Gastrocnemius medialis (tissue), 4 donors: Measurements from ENCODE around the gene KCNC2.

Experiments used
- POLR2A ChIP-seq, 2 donors: fragments of 450-650 bp; IDR thresholded peaks; one replicate each; pipeline ENCODE4 v1.6.1; 2017; ENCODE audit warnings: antibody characterized with exemption in 2 of 2, mild to moderate bottlenecking in 2 of 2, moderate library complexity in 2 of 2
- TF ChIP-seq, protein P1 (sequence below), 5 experiments: fragments of 450-650 bp in 3 of 5; fragments of 200-600 bp in 2 of 5; sonication (generic) in 2 of 5; IDR thresholded peaks in 4 of 5; conservative IDR thresholded peaks in 1 of 5; 1 replicate in 4 of 5; 2 replicates in 1 of 5; pipeline ENCODE4 v1.5.1; 2016 to 2019; ENCODE audit warnings: antibody characterized with exemption in 5 of 5, mild to moderate bottlenecking in 3 of 5, moderate library complexity in 3 of 5

DNA sequence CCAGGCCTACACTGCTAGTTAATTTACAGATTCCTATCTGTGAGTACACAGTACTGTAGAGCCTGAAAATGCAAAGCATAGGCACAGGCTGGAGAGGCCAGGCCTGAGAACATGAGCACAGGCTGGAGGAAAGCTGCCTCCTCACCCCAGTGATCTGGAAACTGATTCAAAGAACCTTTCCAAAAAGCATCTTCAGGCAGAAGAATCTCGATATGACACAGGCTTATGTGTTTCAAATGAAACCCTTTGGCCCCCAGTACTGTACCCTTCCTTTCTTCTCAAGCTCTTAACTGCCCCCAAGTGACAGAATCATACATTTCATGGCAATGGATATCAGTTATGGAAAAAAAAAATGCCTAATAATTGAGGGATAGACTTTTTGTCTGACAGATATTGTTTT lies 122.0 kb downstream of the KCNC2 start:
- TF ChIP-seq, protein P1, sequence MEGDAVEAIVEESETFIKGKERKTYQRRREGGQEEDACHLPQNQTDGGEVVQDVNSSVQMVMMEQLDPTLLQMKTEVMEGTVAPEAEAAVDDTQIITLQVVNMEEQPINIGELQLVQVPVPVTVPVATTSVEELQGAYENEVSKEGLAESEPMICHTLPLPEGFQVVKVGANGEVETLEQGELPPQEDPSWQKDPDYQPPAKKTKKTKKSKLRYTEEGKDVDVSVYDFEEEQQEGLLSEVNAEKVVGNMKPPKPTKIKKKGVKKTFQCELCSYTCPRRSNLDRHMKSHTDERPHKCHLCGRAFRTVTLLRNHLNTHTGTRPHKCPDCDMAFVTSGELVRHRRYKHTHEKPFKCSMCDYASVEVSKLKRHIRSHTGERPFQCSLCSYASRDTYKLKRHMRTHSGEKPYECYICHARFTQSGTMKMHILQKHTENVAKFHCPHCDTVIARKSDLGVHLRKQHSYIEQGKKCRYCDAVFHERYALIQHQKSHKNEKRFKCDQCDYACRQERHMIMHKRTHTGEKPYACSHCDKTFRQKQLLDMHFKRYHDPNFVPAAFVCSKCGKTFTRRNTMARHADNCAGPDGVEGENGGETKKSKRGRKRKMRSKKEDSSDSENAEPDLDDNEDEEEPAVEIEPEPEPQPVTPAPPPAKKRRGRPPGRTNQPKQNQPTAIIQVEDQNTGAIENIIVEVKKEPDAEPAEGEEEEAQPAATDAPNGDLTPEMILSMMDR (IDR thresholded peaks at IDR 0.05 in 4 of 5, conservative IDR thresholded peaks at IDR 0.05 in 1 of 5) = no peak
- TF ChIP-seq POLR2A (IDR thresholded peaks at IDR 0.05) = no peak
